ENCODE results near the gene EEA1.

DNA sequence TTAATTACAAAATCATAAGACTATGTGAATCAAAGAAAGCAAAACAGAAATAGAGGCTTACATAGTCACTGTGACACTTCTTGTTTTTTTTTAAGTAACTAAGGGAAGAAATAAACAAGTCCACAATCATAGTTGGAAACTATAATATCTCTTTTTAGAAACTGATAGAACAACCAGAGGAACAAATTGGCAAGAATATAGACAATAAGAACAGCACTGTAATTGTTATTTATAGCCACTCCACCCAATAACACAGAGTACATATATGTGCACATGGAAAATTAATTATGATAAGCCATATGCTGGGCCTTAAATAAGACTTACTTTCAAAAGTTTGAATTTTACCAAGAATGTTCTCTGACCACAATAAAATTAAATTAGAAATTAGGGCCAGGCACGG lies 125.2 kb downstream of the EEA1 start:
- no peak for TF ChIP-seq CTCF (IDR thresholded peaks at IDR 0.05 in 4 of 5, conservative IDR thresholded peaks at IDR 0.05 in 1 of 5)
- TF ChIP-seq POLR2A (IDR thresholded peaks at IDR 0.05): no peak

Measured in gastrocnemius medialis (tissue), 4 donors.